ENCODE data around the gene JUN. TPM values are rescaled to one million over a fixed set of nuclear protein-coding genes. Genes with fewer than 3 reads are reported as not detected.

Gene JUN
- total and polyA plus RNA-seq, 2 of the 13 experiments (the other 11 are each of a cell fraction or from before 2014, with no cell fraction given): 18.2 to 22.3 TPM

GRCh38 chr1:58827298-58827697 is 43.5 kb upstream of the JUN start:
- ChIA-PET POLR2A (no interaction called here), CTCF (ENCODE audit: low intra/inter-chr PET ratio, low total read pairs) (no interaction called here)
- no peak for FAIRE-seq
- Histone ChIP-seq H3K27ac (ENCODE audit: extremely low read length, insufficient read depth, low read length) (no peak overlapping the region), H3K4me3 (replicated peaks in 1 of 3; ENCODE audit: insufficient read depth in 1 of 3, low read depth in 2 of 3, low read length in 3 of 3) (no peak overlapping the region), H3K27me3 (ENCODE audit: control insufficient read depth in 1 of 2, insufficient read depth in 2 of 2, low read length in 2 of 2) (peaks cover 0 to 10% of the 10 kb centered on the region in 2 experiments; a peak in 1 of 5 replicates), H3K4me1 (ENCODE audit: insufficient read depth, low read length) (no peaks in the 10 kb centered on the region), H3K4me2 (ENCODE audit: low read depth, low read length) (no peak overlapping the region), H3K79me2 (ENCODE audit: insufficient read depth, low read length) (no peaks in the 10 kb centered on the region), H3K36me3 (replicated peaks in 1 of 2; ENCODE audit: control insufficient read depth in 1 of 2, insufficient read depth in 2 of 2, low read length in 2 of 2) (no peaks in the 10 kb centered on the region), H4K20me1 (ENCODE audit: insufficient read depth, low read length) (no peaks in the 10 kb centered on the region), H3K9ac (ENCODE audit: insufficient read depth, low read depth, low read length) (no peak overlapping the region), H2AFZ (ENCODE audit: low read length) (no peak overlapping the region), H3K9me3 (ENCODE audit: low read length) (peaks cover 17% of the 10 kb centered on the region)
- TF ChIP-seq TFDP1 (CRISPR knock-in tag; IDR thresholded peaks at IDR 0.05; ENCODE audit: borderline replicate concordance) (no peak), ZSCAN29 (CRISPR knock-in tag; conservative IDR thresholded peaks at IDR 0.05) (no peak), U2AF2 (IDR thresholded peaks at IDR 0.05; ENCODE audit: low read depth, low read length) (no peak), ZNF615 (CRISPR knock-in tag; IDR thresholded peaks at IDR 0.05; ENCODE audit: borderline replicate concordance) (no peak), CCAR2 (optimal IDR thresholded peaks at IDR 0.05; ENCODE audit: low read depth, low read length) (no peak), CCDC6 (CRISPR knock-in tag; IDR thresholded peaks at IDR 0.05) (no peak), ZNF558 (CRISPR knock-in tag; IDR thresholded peaks at IDR 0.05; ENCODE audit: borderline replicate concordance) (no peak), PLRG1 (conservative IDR thresholded peaks at IDR 0.05) (no peak), ZNF136 (CRISPR knock-in tag; IDR thresholded peaks at IDR 0.05; ENCODE audit: low read depth) (no peak)
- TF ChIP-seq, protein P1, sequence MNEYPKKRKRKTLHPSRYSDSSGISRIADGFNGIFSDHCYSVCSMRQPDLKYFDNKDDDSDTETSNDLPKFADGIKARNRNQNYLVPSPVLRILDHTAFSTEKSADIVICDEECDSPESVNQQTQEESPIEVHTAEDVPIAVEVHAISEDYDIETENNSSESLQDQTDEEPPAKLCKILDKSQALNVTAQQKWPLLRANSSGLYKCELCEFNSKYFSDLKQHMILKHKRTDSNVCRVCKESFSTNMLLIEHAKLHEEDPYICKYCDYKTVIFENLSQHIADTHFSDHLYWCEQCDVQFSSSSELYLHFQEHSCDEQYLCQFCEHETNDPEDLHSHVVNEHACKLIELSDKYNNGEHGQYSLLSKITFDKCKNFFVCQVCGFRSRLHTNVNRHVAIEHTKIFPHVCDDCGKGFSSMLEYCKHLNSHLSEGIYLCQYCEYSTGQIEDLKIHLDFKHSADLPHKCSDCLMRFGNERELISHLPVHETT (CRISPR knock-in tag; conservative IDR thresholded peaks at IDR 0.05): no peak
- TF ChIP-seq, protein P2, sequence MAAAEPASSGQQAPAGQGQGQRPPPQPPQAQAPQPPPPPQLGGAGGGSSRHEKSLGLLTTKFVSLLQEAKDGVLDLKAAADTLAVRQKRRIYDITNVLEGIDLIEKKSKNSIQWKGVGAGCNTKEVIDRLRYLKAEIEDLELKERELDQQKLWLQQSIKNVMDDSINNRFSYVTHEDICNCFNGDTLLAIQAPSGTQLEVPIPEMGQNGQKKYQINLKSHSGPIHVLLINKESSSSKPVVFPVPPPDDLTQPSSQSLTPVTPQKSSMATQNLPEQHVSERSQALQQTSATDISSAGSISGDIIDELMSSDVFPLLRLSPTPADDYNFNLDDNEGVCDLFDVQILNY (CRISPR knock-in tag; conservative IDR thresholded peaks at IDR 0.05): no peak
- DNase-seq (ENCODE audit: low spot score): no peak
- BruUV-seq (replicated peaks): no TSS peak
- in situ Hi-C loops (cut with HindIII; ENCODE audit: extremely low pct_ligation_motif_present, low pct_unique_long_range_greater_than_20kb): no loop called here
- intact Hi-C loops (cut with micrococcal nuclease; ENCODE audit: unreplicated experiment): no loop called here
- ATAC-seq: no peak

Data from HepG2 (cell line).